ENCODE measurements around the gene GAL3ST2. TPM values are rescaled to one million over a fixed set of nuclear protein-coding genes. Genes with fewer than 3 reads are reported as not detected.

Gene GAL3ST2
- total RNA-seq, 1 donor from 2014 or later = 0.42 TPM

GRCh38 chr2:241811201-241811951 lies 34.8 kb downstream of the GAL3ST2 start:
- Mint-ChIP-seq H3K9me3 (ENCODE audit: unreplicated experiment) (peaks cover 6% of the 10 kb centered on the region), H3K27ac (ENCODE audit: unreplicated experiment) (no peak overlapping the region), H3K27me3 (ENCODE audit: unreplicated experiment) (peaks cover 8% of the 10 kb centered on the region), H3K36me3 (ENCODE audit: unreplicated experiment) (no peaks in the 10 kb centered on the region), H3K4me1 (ENCODE audit: low read depth, unreplicated experiment) (peaks cover 4% of the 10 kb centered on the region), H3K4me3 (ENCODE audit: unreplicated experiment) (no peak overlapping the region)
- no peak for TF ChIP-seq CTCF (IDR thresholded peaks at IDR 0.05; ENCODE audit: partially characterized antibody, unreplicated experiment)
- no peak for DNase-seq

GRCh38 chr2:241811952-241812729 lies 35.5 kb downstream of the GAL3ST2 start:
- Mint-ChIP-seq H3K4me3 (ENCODE audit: unreplicated experiment) (no peak overlapping the region), H3K27ac (ENCODE audit: unreplicated experiment) (no peak overlapping the region)

GRCh38 chr2:241812730-241813643 lies 36.4 kb downstream of the GAL3ST2 start:
- Mint-ChIP-seq H3K27me3 (ENCODE audit: unreplicated experiment) (peaks cover 8% of the 10 kb centered on the region), H3K4me1 (ENCODE audit: low read depth, unreplicated experiment) (peaks cover 4% of the 10 kb centered on the region), H3K36me3 (ENCODE audit: unreplicated experiment) (no peaks in the 10 kb centered on the region), H3K4me3 (ENCODE audit: unreplicated experiment) (no peak overlapping the region), H3K9me3 (ENCODE audit: unreplicated experiment) (peaks cover 6% of the 10 kb centered on the region), H3K27ac (ENCODE audit: unreplicated experiment) (no peak overlapping the region)
- no peak for DNase-seq
- TF ChIP-seq CTCF (IDR thresholded peaks at IDR 0.05; ENCODE audit: partially characterized antibody, unreplicated experiment) = no peak

More at GRCh38 chr2:241811952-241812729, 35.5 kb downstream of the GAL3ST2 start:
- Mint-ChIP-seq H3K4me1 (ENCODE audit: low read depth, unreplicated experiment) (peaks cover 4% of the 10 kb centered on the region), H3K36me3 (ENCODE audit: unreplicated experiment) (no peaks in the 10 kb centered on the region), H3K27me3 (ENCODE audit: unreplicated experiment) (peaks cover 8% of the 10 kb centered on the region), H3K9me3 (ENCODE audit: unreplicated experiment) (peaks cover 6% of the 10 kb centered on the region)
- no peak for TF ChIP-seq CTCF (IDR thresholded peaks at IDR 0.05; ENCODE audit: partially characterized antibody, unreplicated experiment)
- DNase-seq = no peak

GRCh38 chr2:241813644-241814392 lies 37.2 kb downstream of the GAL3ST2 start:
- peaks cover 4% of the 10 kb centered on the region for H3K9me3 Mint-ChIP-seq (ENCODE audit: unreplicated experiment)
- no peak overlapping the region for H3K27ac Mint-ChIP-seq (ENCODE audit: unreplicated experiment)
- no peak for TF ChIP-seq CTCF (IDR thresholded peaks at IDR 0.05; ENCODE audit: partially characterized antibody, unreplicated experiment)
- peaks cover 3% of the 10 kb centered on the region for H3K27me3 Mint-ChIP-seq (ENCODE audit: unreplicated experiment)
- H3K4me3 Mint-ChIP-seq (ENCODE audit: unreplicated experiment) = no peak overlapping the region
- H3K4me1 Mint-ChIP-seq (ENCODE audit: low read depth, unreplicated experiment) = no peaks in the 10 kb centered on the region
- H3K36me3 Mint-ChIP-seq (ENCODE audit: unreplicated experiment) = no peaks in the 10 kb centered on the region
- DNase-seq = no peak
